Measurements from ENCODE around the gene USP4.

USP4 gene

GRCh38 chr3:49283997-49284396, 55.9 kb downstream of the USP4 start:
- Histone ChIP-seq H3K36me3 (ENCODE audit: low read length) (peaks cover 26% of the 10 kb centered on the region), H3K79me2 (ENCODE audit: insufficient read depth, low read length) (no peaks in the 10 kb centered on the region), H3K27me3 (ENCODE audit: low read length) (no peaks in the 10 kb centered on the region), H4K20me1 (ENCODE audit: low read depth, low read length) (no peaks in the 10 kb centered on the region), H3F3A (ENCODE audit: insufficient read depth) (0 out of 2 replicates have a peak, but pooled peaks cover under 1% of the 10 kb centered on the region), H3K27ac (ENCODE audit: low read depth, low read length) (no peak overlapping the region), H3K4me2 (ENCODE audit: low read depth, low read length, poor library complexity, severe bottlenecking) (no peak overlapping the region), H2AFZ (ENCODE audit: low read depth, low read length, severe bottlenecking) (no peak overlapping the region), H3K9me3 (ENCODE audit: insufficient read depth, low read length) (no peaks in the 10 kb centered on the region), H3K9ac (ENCODE audit: low read length) (no peak overlapping the region), H3K4me3 (ENCODE audit: insufficient read depth, low read length, poor library complexity, severe bottlenecking) (no peak overlapping the region), H3K9me2 (replicated peaks; ENCODE audit: insufficient read depth, low read length) (no peaks in the 10 kb centered on the region)
- TF ChIP-seq EZH2phosphoT487 (conservative IDR thresholded peaks at IDR 0.05; ENCODE audit: low read length), result no peak
- TF ChIP-seq, protein P1, sequence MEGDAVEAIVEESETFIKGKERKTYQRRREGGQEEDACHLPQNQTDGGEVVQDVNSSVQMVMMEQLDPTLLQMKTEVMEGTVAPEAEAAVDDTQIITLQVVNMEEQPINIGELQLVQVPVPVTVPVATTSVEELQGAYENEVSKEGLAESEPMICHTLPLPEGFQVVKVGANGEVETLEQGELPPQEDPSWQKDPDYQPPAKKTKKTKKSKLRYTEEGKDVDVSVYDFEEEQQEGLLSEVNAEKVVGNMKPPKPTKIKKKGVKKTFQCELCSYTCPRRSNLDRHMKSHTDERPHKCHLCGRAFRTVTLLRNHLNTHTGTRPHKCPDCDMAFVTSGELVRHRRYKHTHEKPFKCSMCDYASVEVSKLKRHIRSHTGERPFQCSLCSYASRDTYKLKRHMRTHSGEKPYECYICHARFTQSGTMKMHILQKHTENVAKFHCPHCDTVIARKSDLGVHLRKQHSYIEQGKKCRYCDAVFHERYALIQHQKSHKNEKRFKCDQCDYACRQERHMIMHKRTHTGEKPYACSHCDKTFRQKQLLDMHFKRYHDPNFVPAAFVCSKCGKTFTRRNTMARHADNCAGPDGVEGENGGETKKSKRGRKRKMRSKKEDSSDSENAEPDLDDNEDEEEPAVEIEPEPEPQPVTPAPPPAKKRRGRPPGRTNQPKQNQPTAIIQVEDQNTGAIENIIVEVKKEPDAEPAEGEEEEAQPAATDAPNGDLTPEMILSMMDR (IDR thresholded peaks at IDR 0.05; ENCODE audit: insufficient read depth, low read length, poor library complexity, severe bottlenecking), result no peak

GRCh38 chr3:49279376-49279775, 60.5 kb downstream of the USP4 start:
- no peaks in the 10 kb centered on the region for H4K20me1 ChIP-seq (ENCODE audit: low read depth, low read length)
- H3F3A ChIP-seq (ENCODE audit: insufficient read depth), result peaks cover 12% of the 10 kb centered on the region; the same call in 1 of the 2 replicates
- H2AFZ ChIP-seq (ENCODE audit: low read depth, low read length, severe bottlenecking), result no peak overlapping the region
- no peaks in the 10 kb centered on the region for H3K9me2 ChIP-seq (replicated peaks; ENCODE audit: insufficient read depth, low read length)
- no peaks in the 10 kb centered on the region for H3K9me3 ChIP-seq (ENCODE audit: insufficient read depth, low read length)
- no peaks in the 10 kb centered on the region for H3K79me2 ChIP-seq (ENCODE audit: insufficient read depth, low read length)
- H3K36me3 ChIP-seq (ENCODE audit: low read length), result peaks cover 14% of the 10 kb centered on the region
- no peaks in the 10 kb centered on the region for H3K27me3 ChIP-seq (ENCODE audit: low read length)
- no peak overlapping the region for H3K27ac ChIP-seq (ENCODE audit: low read depth, low read length)
- TF ChIP-seq EZH2phosphoT487 (conservative IDR thresholded peaks at IDR 0.05; ENCODE audit: low read length), result no peak
- TF ChIP-seq, protein P1 (IDR thresholded peaks at IDR 0.05; ENCODE audit: insufficient read depth, low read length, poor library complexity, severe bottlenecking), result no peak
- H3K4me2 ChIP-seq (ENCODE audit: low read depth, low read length, poor library complexity, severe bottlenecking), result no peak overlapping the region
- no peak overlapping the region for H3K9ac ChIP-seq (ENCODE audit: low read length)
- no peak overlapping the region for H3K4me3 ChIP-seq (ENCODE audit: insufficient read depth, low read length, poor library complexity, severe bottlenecking)

GRCh38 chr3:49278548-49278947, 61.3 kb downstream of the USP4 start:
- TF ChIP-seq, protein P1 (IDR thresholded peaks at IDR 0.05; ENCODE audit: insufficient read depth, low read length, poor library complexity, severe bottlenecking), result no peak
- TF ChIP-seq EZH2phosphoT487 (conservative IDR thresholded peaks at IDR 0.05; ENCODE audit: low read length), result no peak
- no peaks in the 10 kb centered on the region for H3K9me2 ChIP-seq (replicated peaks; ENCODE audit: insufficient read depth, low read length)
- no peak overlapping the region for H3K27ac ChIP-seq (ENCODE audit: low read depth, low read length)
- H3F3A ChIP-seq (ENCODE audit: insufficient read depth), result peaks cover 12% of the 10 kb centered on the region; the same call in 1 of the 2 replicates
- H3K27me3 ChIP-seq (ENCODE audit: low read length), result no peaks in the 10 kb centered on the region
- no peak overlapping the region for H3K9ac ChIP-seq (ENCODE audit: low read length)
- no peaks in the 10 kb centered on the region for H4K20me1 ChIP-seq (ENCODE audit: low read depth, low read length)
- H3K36me3 ChIP-seq (ENCODE audit: low read length), result peaks cover 6% of the 10 kb centered on the region; the same call in 1 of the 2 replicates
- no peak overlapping the region for H2AFZ ChIP-seq (ENCODE audit: low read depth, low read length, severe bottlenecking)
- no peak overlapping the region for H3K4me3 ChIP-seq (ENCODE audit: insufficient read depth, low read length, poor library complexity, severe bottlenecking)
- H3K79me2 ChIP-seq (ENCODE audit: insufficient read depth, low read length), result no peaks in the 10 kb centered on the region
- H3K4me2 ChIP-seq (ENCODE audit: low read depth, low read length, poor library complexity, severe bottlenecking), result no peak overlapping the region
- H3K9me3 ChIP-seq (ENCODE audit: insufficient read depth, low read length), result no peaks in the 10 kb centered on the region

All from SU-DHL-6 (cell line).